ENCODE measurements around the gene PTCH1.

PTCH1 gene

DNA sequence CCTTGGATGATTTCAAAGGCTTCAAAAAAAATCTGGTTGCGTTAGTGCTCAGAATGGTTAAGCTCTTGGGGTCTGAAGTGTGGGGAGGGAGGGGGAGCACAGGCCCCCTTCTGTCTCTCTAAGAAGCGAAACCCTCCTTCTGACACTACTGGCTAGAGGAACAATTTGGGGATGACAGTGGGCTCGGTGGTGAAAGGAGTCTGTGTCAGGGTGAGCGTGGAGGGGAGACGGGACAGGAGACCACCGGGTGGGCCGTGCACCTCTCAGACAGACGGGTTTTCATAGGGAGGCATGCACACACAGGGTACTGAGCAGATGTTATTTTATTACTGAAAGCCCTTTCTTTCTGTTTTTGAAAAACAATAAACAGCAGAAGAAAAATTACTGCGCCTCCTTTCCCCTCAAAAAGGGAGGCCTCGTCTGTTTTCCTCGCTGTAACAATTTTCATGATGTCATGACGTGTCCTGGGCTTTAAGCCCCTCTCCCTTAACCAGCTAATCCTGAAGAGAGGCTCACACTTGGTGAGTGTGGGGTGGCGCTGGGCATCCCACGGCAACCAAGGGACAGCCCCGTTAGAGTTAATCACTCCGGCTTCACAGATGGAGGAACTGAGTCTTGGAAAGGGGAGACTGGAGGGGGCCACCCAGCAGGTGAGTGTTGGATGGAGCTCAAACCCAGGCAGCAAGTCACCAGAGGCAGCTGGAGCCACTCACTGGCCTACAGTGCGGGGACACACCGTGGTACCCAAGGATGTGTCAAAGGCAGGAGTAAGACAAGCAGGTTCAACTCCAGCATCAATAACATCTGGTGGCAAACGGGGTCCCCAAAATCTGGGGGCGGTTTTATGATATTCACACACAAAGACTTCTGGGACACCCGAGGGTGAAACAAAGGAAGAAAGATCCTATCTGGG lies 53.4 kb downstream of the PTCH1 start:
- no peak for DNase-seq (ENCODE audit: low read depth in 2 of 2)

DNA sequence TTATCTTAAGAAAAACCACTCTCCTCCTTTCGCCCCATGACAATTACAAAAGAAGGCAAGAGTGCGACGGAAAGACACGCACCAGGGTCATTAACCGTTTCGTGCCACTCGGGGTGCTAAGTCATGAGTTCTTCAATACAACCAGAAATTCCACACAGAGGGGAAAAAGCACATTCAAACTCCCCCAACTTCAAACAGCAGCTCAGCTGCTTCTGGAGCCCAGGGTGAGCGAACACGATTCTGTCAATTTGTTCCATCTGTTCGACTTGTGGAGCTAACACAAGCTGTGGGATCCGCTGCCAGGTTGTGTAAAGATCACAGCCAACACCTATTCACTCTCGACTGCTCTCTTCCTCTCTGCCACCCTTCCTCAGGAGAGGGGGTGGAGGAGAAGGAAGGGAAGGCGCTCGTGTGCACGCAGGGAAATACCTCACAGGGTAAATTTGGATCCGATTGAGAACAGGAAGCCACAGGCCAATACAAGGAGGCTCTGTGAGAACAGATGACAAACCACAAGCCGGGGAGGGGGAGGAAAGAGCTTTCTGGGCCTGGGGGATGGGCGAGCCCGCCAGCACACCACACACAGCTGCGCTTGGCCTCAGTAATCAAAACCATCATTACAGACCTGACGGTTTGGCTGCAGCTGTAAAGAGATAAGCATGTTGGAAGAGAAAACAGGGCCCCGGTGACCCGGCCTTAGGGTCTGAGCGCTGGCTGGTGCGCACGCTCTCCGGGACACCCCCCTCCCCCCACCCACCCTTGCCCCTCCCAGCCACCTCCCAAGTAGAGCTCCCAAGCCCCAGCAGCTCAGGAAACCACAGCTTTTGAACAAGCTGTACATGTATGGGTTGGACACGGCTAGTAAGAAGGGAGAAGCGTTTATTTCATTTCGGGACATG lies 54.3 kb downstream of the PTCH1 start:
- peak; percentile 24 to 31 for DNase-seq (ENCODE audit: low read depth in 2 of 2)

DNA sequence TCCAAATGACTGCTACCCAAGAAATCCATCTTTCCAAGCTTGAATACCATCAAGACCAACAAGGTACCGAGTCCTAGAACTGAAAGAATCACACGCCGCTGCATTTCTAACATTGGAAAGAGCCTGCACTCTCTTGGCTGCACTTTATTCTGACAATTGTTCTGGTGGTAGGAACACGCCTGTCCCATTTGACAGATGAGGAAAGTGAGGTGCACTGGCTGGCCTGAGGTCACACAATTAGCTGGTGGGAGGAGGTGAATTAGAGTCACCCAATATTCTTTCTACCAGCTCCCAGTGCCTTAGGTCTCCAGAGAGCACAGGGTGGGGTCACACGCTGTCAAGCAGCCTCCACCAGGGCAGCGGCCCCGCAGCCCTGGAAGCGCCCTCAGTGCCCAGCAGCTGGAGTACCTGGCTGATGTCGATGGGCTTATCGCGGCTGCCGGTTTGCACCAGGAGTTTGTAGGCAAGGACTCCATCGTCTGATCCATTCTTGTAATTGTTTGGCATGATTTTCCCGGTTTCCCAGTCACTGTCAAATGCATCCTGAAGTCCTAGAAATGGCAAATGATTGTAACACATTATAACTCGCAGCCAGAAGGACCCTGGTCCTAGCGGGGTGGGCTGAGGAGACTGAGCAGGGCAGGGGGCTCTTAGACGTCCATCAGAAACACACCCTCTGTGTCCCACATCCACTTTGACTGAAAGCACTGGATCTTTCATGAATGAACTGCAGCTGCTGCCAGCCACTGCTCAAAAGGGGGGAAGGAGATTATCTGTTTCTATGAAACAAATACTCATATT lies 55.1 kb downstream of the PTCH1 start:
- DNase-seq (ENCODE audit: low read depth in 2 of 2) = no peak

- DNase-seq (ENCODE audit: low read depth in 2 of 2) = no peak
Measured at GRCh38 chr9:95460518-95461164, 56.1 kb downstream of the PTCH1 start.

DNA sequence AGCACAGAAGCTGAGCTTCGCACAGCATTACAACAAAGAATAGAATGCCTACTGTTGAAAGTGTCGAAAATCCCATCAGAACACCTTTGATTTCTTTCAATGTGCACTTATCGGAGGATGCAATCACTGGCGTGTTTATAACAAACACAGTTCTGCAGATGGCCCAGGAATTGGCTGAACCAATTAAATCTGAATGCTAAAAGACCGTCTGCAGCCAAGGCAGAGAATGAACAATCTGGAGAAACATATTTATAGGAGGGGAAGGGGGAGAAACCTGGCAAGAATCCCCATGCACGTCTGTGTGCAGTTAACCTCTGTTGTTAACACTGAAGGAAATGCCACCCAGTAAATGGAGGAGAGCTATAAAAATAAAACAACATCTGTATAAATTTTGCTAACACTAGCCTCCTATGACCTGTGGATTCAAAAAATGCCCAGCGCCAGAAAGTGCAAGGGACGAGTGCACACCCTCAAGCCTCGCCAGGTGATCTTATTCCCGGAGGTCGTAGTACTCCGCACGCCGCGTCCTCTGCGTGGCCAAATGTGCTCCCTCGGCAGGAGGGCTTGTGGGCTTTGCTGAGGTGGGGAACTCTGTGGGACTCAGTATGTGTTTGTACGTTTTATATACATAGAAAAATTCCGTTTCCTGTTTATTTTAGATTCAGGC lies 56.8 kb downstream of the PTCH1 start:
- DNase-seq (ENCODE audit: low read depth in 2 of 2) = no peak

GRCh38 chr9:95459178-95459577 lies 57.6 kb downstream of the PTCH1 start:
- DNase-seq (ENCODE audit: low read depth in 2 of 2) = no peak

DNA sequence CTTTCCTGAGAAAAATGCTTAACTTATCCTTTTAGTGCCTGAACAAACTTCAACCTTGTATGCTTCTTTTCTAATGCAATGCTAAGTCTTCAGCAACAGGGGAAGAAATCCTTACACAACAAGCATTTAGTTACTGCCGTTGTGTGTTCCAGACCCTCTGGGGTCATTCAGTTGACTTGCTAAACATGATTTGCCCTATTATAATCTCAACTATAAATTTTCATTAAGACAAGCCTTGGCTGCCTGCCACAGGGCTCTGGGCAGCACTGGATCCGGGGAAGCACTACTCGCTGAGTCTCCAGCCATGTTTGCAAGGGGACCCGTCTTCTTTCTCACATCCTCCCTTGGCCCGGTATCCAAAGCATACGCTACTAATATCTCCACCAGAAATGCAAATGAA lies 58.1 kb downstream of the PTCH1 start:
- DNase-seq (ENCODE audit: low read depth in 2 of 2) = no peak

DNA sequence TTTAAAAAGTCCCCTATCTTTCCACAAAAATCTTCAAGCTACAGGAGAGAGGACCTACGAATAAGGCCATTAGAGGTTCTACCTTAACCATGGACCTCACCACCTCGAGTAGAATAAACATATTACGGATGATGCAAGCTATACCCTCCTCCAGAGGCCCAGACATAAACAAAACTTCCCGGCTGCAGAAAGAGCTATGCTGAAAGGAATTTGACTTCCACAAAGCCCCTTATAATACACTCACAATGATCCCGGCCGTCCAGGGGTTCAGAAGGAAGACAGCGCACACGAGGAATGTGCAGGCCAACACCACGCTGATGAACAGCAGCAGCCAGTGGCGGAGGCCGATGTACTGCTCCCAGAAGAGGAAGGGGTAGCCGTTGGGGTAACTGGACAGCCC lies 59.0 kb downstream of the PTCH1 start:
- DNase-seq (ENCODE audit: low read depth in 2 of 2) = no peak

- no peak for DNase-seq (ENCODE audit: low read depth in 2 of 2)
Measured at GRCh38 chr9:95455714-95456113, 61.1 kb downstream of the PTCH1 start.

DNA sequence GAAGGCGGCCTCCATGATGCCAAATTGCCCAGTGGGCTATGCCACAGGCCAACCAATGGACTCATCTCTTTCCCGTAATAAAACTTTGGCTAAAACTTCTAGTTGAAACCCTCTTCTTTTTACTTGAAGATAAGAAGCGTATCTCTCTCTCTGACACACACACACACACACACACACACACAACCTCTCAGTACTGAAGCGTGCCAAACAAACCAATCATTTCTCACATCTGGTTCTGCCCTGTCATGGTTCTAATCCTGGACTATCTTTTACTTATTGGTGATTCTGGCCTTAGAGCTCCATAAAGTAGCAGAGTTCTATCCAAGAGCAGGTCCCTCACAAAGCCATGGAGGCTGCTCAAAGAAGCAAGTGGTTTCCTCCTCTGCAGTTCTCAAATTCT lies 64.6 kb downstream of the PTCH1 start:
- DNase-seq (ENCODE audit: low read depth in 2 of 2) = no peak

GRCh38 chr9:95451065-95451426 lies 65.7 kb downstream of the PTCH1 start:
- no peak for DNase-seq (ENCODE audit: low read depth in 2 of 2)

DNA sequence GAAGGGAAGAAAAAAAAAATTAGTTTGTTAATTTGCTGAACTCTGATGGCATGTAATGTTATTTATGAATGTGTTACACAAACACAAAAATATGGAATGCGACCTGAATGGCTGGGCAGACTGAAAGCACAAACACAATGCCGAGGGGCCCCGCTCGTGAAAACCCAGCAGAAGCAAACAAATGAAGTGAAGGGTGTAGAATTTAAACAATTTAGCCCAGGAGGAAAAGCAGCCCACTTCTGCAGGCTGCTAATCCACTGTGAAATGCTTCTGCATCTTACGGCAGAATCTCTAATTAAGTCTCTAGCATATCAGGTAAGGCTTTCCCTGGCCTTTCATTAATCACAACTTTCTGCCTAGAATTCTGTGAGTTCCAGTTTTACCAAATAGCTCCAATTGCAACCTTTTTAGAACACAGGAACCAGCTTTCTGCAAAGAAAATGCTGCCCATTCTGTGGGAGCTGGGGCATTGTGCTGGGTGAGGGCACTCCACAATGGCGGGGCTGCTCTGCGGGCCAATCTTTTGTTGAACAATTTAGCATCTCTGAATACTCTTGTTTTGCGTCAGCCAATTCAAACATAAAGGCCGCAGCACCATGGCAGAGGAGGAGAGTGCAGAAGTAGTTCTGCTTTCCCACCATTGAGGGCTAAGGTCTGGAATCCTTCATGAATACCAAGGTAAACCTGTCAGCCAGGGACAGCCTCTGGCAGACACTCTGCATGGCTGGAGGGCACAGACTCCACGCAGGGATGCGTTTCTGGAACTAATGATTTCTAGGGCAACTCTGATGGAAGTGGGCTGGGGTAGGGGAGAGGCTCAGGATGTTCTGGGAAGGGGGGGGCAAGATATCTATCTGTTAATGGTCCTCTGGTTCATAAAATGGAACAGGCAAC lies 66.4 kb downstream of the PTCH1 start:
- no peak for DNase-seq (ENCODE audit: low read depth in 2 of 2)

GRCh38 chr9:95449016-95449415 lies 67.8 kb downstream of the PTCH1 start:
- no peak for DNase-seq (ENCODE audit: low read depth in 2 of 2)

GRCh38 chr9:95447660-95448420 lies 68.9 kb downstream of the PTCH1 start:
- DNase-seq (ENCODE audit: low read depth in 2 of 2) = no peak

- DNase-seq (ENCODE audit: low read depth in 2 of 2) = no peak
Measured at GRCh38 chr9:95446984-95447383, 69.8 kb downstream of the PTCH1 start.

- no peak for DNase-seq (ENCODE audit: low read depth in 2 of 2)
Measured at GRCh38 chr9:95446259-95446658, 70.5 kb downstream of the PTCH1 start.

GRCh38 chr9:95444160-95444559 lies 72.6 kb downstream of the PTCH1 start:
- DNase-seq (ENCODE audit: low read depth in 2 of 2) = no peak

DNA sequence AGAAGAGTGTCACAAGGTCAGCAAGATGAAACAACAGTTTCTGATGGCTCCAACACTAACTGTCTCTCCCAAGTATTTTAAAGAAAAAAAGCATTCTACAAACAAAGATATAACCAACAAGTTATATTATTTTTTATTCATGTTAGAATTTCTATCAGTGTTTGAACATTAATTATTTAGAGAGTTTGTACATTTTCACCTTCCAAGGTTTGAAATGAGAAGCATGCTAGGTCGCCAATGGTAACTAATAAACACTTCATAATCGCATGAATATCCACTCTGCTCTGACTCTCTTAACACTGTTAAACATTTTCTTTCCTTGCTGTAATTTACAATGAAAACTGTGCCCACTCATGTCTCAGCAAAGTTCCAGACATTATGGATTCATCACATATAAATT lies 73.5 kb downstream of the PTCH1 start:
- DNase-seq (ENCODE audit: low read depth in 2 of 2) = no peak

GRCh38 chr9:95441081-95441480 lies 75.7 kb downstream of the PTCH1 start:
- DNase-seq (ENCODE audit: low read depth in 2 of 2) = no peak

Data from stimulated activated CD8-positive, alpha-beta memory T cell treated with anti-CD3 and anti-CD28 coated beads, Interleukin-7, amount 100 ng/mL, for 1 hour (primary cell).